Smooth muscle cell (in vitro differentiated cells): Measurements from ENCODE around the gene GID8. TPM values are rescaled to one million over a fixed set of nuclear protein-coding genes. Genes with fewer than 3 reads are reported as not detected.

Source experiments
- DNase-seq: peaks from one replicate; lab custom pipeline; 2025; ENCODE audit not compliant: unreplicated experiment; lab: John Stamatoyannopoulos, UW
- H2AFZ ChIP-seq: fragments of 200-600 bp; sonication (generic); 2 replicates; pipeline ENCODE4 v1.6.0; 2016; ENCODE audit warnings: antibody characterized with exemption, low read depth, mild to moderate bottlenecking
- H3F3A ChIP-seq: fragments of 200-600 bp; sonication (generic); 2 replicates; pipeline ENCODE4 v1.6.0; 2017; ENCODE audit warnings: antibody characterized with exemption, low read depth
- H3K27ac ChIP-seq: fragments of 200-600 bp; sonication (generic); 2 replicates; pipeline ENCODE4 v1.5.1; 2016; ENCODE audit warnings: low read depth, mild to moderate bottlenecking
- H3K27me3 ChIP-seq: fragments of 200-600 bp; sonication (generic); 2 replicates; pipeline ENCODE4 v1.6.1; 2016; ENCODE audit warnings: low read depth, mild to moderate bottlenecking
- H3K36me3 ChIP-seq: fragments of 200-600 bp; sonication (generic); 2 replicates; pipeline ENCODE4 v1.5.1; 2016; ENCODE audit warnings: low read depth
- H3K4me1 ChIP-seq: fragments of 200-600 bp; sonication (generic); 2 replicates; pipeline ENCODE4 v1.5.1; 2016; ENCODE audit warnings: low read depth
- H3K4me2 ChIP-seq: fragments of 200-600 bp; sonication (generic); 2 replicates; pipeline ENCODE4 v1.6.0; 2016; ENCODE audit warnings: mild to moderate bottlenecking
- H3K4me3 ChIP-seq: fragments of 200-600 bp; sonication (generic); 2 replicates; pipeline ENCODE4 v1.5.1; 2016; ENCODE audit warnings: mild to moderate bottlenecking
- H3K79me2 ChIP-seq: fragments of 200-600 bp; sonication (generic); 2 replicates; pipeline ENCODE4 v1.6.0; 2016; ENCODE audit warnings: low read depth, mild to moderate bottlenecking
- H3K9ac ChIP-seq: fragments of 200-600 bp; sonication (generic); 2 replicates; pipeline ENCODE4 v1.6.0; 2016; ENCODE audit warnings: low read depth
- H3K9me3 ChIP-seq: fragments of 200-600 bp; sonication (generic); replicated peaks from 2 replicates; pipeline ENCODE4 v1.5.1; 2016; ENCODE audit warnings: low read depth
- H4K20me1 ChIP-seq: fragments of 200-600 bp; sonication (generic); 2 replicates; pipeline ENCODE4 v1.6.0; 2016; ENCODE audit warnings: low read depth
- CTCF ChIP-seq: fragments of 200-600 bp; sonication (generic); IDR thresholded peaks from 2 replicates; pipeline ENCODE4 v1.5.1; 2017; ENCODE audit warnings: borderline replicate concordance, mild to moderate bottlenecking, antibody characterized with exemption; ENCODE audit not compliant: insufficient read depth, poor library complexity, severe bottlenecking
- WGBS: methylation state at CpG from one replicate; pipeline ENCODE4 v1.1.7; 2016; ENCODE audit warnings: low lambda C conversion rate; 5-methylcytosine and 5-hydroxymethylcytosine counted together
- polyA plus RNA-seq: library from polyadenylated mRNA; unstranded; fragments of >200 nt; fragmentation: Nextera tagmentation; extraction: Ambion mirVana; gene quantifications from 2 replicates; pipeline ENCODE4 v1.2.1, GENCODE V29; 2016
- total RNA-seq: library from RNA; depleted of rRNA; stranded (reverse); fragments of >200 nt; gene quantifications from 2 replicates; pipeline ENCODE4 v1.2.3, GENCODE V29; 2014

GID8 gene
- total and polyA plus RNA-seq, 2 experiments from 2014 or later, result 13.9 to 23.5 TPM

DNA sequence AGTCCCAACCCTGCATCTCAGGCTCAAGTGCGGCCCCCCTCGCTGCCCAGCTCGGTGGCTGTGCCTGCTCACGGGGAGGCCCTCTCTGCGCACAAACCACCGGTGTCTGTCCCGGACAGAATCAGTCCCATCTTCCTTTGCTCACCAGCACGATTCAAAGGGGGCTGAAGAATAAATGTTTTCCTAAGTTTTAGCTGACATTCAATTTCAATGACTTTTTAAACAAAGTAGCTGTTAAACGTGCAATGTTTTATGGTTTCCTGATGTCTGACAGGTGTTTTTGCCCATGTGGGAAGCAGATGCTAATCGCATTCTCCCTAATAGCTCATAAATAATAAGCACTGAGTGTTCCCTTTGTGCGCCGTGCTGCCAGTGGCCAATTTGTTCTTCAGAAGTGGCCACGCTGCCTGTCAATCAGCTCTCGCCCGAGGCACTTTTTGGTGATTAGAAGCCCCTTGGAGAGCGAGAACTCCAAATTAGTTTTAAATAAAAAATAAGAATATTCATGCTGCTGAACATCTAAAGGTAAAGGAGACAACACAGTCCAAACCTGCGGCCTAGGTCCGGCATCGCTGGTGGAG, 42.5 kb downstream of the GID8 start:
- Histone ChIP-seq H4K20me1 (no peaks in the 10 kb centered on the region), H2AFZ (no peak overlapping the region), H3K27me3 (peaks cover 26% of the 10 kb centered on the region), H3K79me2 (no peaks in the 10 kb centered on the region), H3K36me3 (no peaks in the 10 kb centered on the region), H3K9me3 (no peaks in the 10 kb centered on the region), H3K4me3 (no peak overlapping the region), H3K9ac (no peak overlapping the region), H3F3A (no peaks in the 10 kb centered on the region), H3K4me1 (no peaks in the 10 kb centered on the region), H3K27ac (no peak overlapping the region), H3K4me2 (no peak overlapping the region)
- no peak for TF ChIP-seq CTCF
- WGBS, result 87% methylated on average over 19 of the region's 19 CpGs
- no peak for DNase-seq

- no peaks in the 10 kb centered on the region for H3K9me3 ChIP-seq
- no peak for DNase-seq
- no peak overlapping the region for H3K4me2 ChIP-seq
- no peak overlapping the region for H3K4me3 ChIP-seq
- H4K20me1 ChIP-seq, result no peaks in the 10 kb centered on the region
- H3K9ac ChIP-seq, result no peak overlapping the region
- WGBS, result 72% methylated on average over 22 of the region's 28 CpGs
- peaks cover 22% of the 10 kb centered on the region for H3K27me3 ChIP-seq
- H3F3A ChIP-seq, result no peaks in the 10 kb centered on the region
- H3K79me2 ChIP-seq, result no peaks in the 10 kb centered on the region
- no peak overlapping the region for H3K27ac ChIP-seq
- no peak for TF ChIP-seq CTCF
- no peak overlapping the region for H2AFZ ChIP-seq
- H3K4me1 ChIP-seq, result no peaks in the 10 kb centered on the region
- no peaks in the 10 kb centered on the region for H3K36me3 ChIP-seq
These were observed 43.0 kb downstream of the GID8 start for GRCh38 chr20:62980970-62981369.

DNA sequence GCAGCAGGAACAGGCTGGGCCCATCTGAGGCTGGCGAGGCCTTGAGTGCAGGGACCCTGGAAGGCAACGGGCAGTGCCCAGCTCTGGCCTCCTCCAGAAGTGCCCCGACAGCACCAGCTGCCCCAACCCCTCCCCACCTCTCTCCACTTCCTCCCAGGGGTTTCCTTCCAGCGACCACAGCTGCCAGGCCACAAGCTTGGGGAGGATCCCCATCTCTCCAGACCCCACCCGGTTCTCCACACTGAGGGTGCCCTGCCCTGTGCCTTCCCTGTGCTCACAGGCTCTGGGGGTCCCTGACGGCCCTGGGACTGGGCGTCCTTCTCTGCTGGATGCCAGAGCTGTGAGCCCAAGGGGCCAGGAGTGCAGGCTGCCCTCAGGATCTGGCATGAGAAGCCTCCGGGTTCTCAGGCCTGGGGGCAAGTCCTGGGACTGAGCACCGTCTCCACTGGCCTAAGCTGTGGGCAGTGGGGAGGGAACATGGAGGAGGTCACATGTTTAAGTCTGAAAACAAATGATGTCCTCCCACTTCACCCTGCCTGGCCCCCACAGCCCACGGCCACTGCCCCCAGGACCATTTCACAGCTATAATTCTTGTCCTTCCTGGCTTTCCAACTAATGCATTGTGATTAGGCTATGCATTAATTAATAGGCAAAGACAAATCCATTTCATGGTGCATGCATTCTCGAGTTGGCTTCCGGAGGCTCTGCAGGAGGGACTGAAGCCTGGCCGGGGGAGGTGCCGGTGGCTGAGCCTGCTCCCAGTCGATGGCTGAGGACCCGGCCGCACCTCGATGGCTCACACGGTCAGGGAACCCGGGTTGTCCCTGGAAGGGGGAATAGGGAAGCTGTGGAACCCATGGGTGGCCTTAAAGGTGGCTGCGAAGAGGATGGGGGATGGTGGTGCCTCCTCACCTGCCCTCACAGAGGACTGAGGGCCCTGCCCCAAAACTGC, 44.5 kb downstream of the GID8 start:
- no peaks in the 10 kb centered on the region for H3K4me1 ChIP-seq
- H3K4me3 ChIP-seq, result no peak overlapping the region
- no peaks in the 10 kb centered on the region for H3K36me3 ChIP-seq
- no peaks in the 10 kb centered on the region for H3F3A ChIP-seq
- no peak overlapping the region for H2AFZ ChIP-seq
- no peak overlapping the region for H3K9ac ChIP-seq
- H3K9me3 ChIP-seq, result no peaks in the 10 kb centered on the region
- H3K27ac ChIP-seq, result no peak overlapping the region
- TF ChIP-seq CTCF, result no peak
- peaks cover 27% of the 10 kb centered on the region for H3K27me3 ChIP-seq
- H3K4me2 ChIP-seq, result no peak overlapping the region
- no peak for DNase-seq
- H4K20me1 ChIP-seq, result no peaks in the 10 kb centered on the region
- H3K79me2 ChIP-seq, result no peaks in the 10 kb centered on the region
- 84% methylated on average over 18 of the region's 21 CpGs for WGBS
